C4-2B (cell line): ENCODE data around the gene CTIF.

Source experiments
- CTCF ChIP-seq: fragments of 450-650 bp; conservative IDR thresholded peaks from 2 replicates; pipeline ENCODE4 v1.5.1; 2017; ENCODE audit warnings: mild to moderate bottlenecking
- ZFX ChIP-seq: fragments of 450-650 bp; IDR thresholded peaks from 2 replicates; pipeline ENCODE4 v1.6.1; 2017

GRCh38 chr18:48612917-48613316, 74.1 kb downstream of the CTIF start:
- TF ChIP-seq CTCF (no peak), ZFX (no peak)
